Caco-2 (cell line): ENCODE results near the gene ZNF358. TPM values are rescaled to one million over a fixed set of nuclear protein-coding genes. Genes with fewer than 3 reads are reported as not detected.

ENCODE experiments used
- BruUV-seq: library from RNA; stranded (reverse); fragments of 400-500 nt; replicated peaks from 2 replicates; lab custom pipeline; 2021; lab: Mats Ljungman, UMichigan
- CTCF ChIA-PET: fragments of 300-600 bp; sonication (Branson Sonifier 250); formaldehyde crosslinking; loops from one replicate; lab custom pipeline; 2022; ENCODE audit warnings: antibody characterized with exemption; lab: Charles Lee
- POLR2A ChIA-PET: fragments of 300-600 bp; sonication (Branson Sonifier 250); formaldehyde crosslinking; loops from one replicate; lab custom pipeline; 2022; ENCODE audit warnings: antibody characterized with exemption; lab: Charles Lee
- DNase-seq, 2 experiments: peaks; one replicate each; pipeline versions ENCODE4 v3.0.0 to v3.0.0-alpha.2; 2020 to 2022
- H3K27me3 ChIP-seq: replicated peaks from 2 replicates; pipeline ENCODE4 v1.6.0; 2011; ENCODE audit warnings: low read length; ENCODE audit not compliant: control insufficient read depth, insufficient read depth
- H3K36me3 ChIP-seq: 2 replicates; pipeline ENCODE4 v1.5.1; 2011; ENCODE audit warnings: low read length; ENCODE audit not compliant: control insufficient read depth, insufficient read depth
- H3K4me1 ChIP-seq: fragments of 250-450 bp; sonication (Bioruptor Pico); 2 replicates; pipeline ENCODE4 v1.5.1; 2020; ENCODE audit warnings: mild to moderate bottlenecking
- H3K4me3 ChIP-seq: 2 replicates; pipeline ENCODE4 v1.5.1; 2011; ENCODE audit warnings: low read depth, mild to moderate bottlenecking, control low read depth, low read length
- H3K9me3 ChIP-seq: fragments of 250-450 bp; sonication (Bioruptor Pico); 2 replicates; pipeline ENCODE4 v1.5.1; 2020; ENCODE audit warnings: mild to moderate bottlenecking, moderate library complexity
- H3K27ac Mint-ChIP-seq: one replicate; pipeline ENCODE4 v1.8.0; 2022; ENCODE audit warnings: mixed read lengths; ENCODE audit not compliant: unreplicated experiment
- H3K27me3 Mint-ChIP-seq: one replicate; pipeline ENCODE4 v1.8.0; 2022; ENCODE audit warnings: mixed read lengths; ENCODE audit not compliant: insufficient read depth, unreplicated experiment
- H3K36me3 Mint-ChIP-seq: one replicate; pipeline ENCODE4 v1.8.0; 2022; ENCODE audit warnings: mild to moderate bottlenecking, mixed read lengths; ENCODE audit not compliant: insufficient read depth, unreplicated experiment
- H3K4me1 Mint-ChIP-seq: one replicate; pipeline ENCODE4 v1.8.0; 2022; ENCODE audit warnings: low read depth, mixed read lengths; ENCODE audit not compliant: unreplicated experiment
- H3K4me3 Mint-ChIP-seq: one replicate; pipeline ENCODE4 v1.8.0; 2022; ENCODE audit warnings: mild to moderate bottlenecking, moderate library complexity, mixed read lengths; ENCODE audit not compliant: unreplicated experiment
- H3K9me3 Mint-ChIP-seq: one replicate; pipeline ENCODE4 v1.8.0; 2022; ENCODE audit warnings: mixed read lengths; ENCODE audit not compliant: unreplicated experiment
- intact Hi-C: fragments of 100-400 bp; cut with micrococcal nuclease; formaldehyde crosslinking; loops from one replicate; pipeline ENCODE4 v1.10.0; 2022; ENCODE audit not compliant: unreplicated experiment
- total RNA-seq: library from RNA; stranded (reverse); gene quantifications from 2 replicates; pipeline ENCODE4 v1.2.3, GENCODE V29; 2022
- TF ChIP-seq, protein P1 (sequence below), 2 experiments: fragments of 200-600 bp in 1 of 2; IDR thresholded peaks; 1 replicate in 1 of 2; 2 replicates in 1 of 2; pipeline versions ENCODE4 v1.5.1 to v1.8.0; 2011 to 2022; ENCODE audit warnings: antibody characterized with exemption in 1 of 2, control low read depth in 1 of 2, inconsistent platforms in 1 of 2, low read depth in 1 of 2, low read length in 1 of 2, mild to moderate bottlenecking in 1 of 2, moderate library complexity in 1 of 2; ENCODE audit not compliant: insufficient read depth in 1 of 2, severe bottlenecking in 1 of 2, unreplicated experiment in 1 of 2

Gene ZNF358
- total RNA-seq, 1 experiment from 2014 or later = 29.4 TPM

- H3K27me3 Mint-ChIP-seq = no peaks in the 10 kb centered on the region
- Histone ChIP-seq H3K4me1 (peaks cover 5% of the 10 kb centered on the region; the same call in 1 of the 2 replicates), H3K9me3 (no peaks in the 10 kb centered on the region), H3K27me3 (no peaks in the 10 kb centered on the region), H3K4me3 (no peak overlapping the region), H3K36me3 (no peaks in the 10 kb centered on the region)
- no TSS peak for BruUV-seq
- TF ChIP-seq, protein P1, sequence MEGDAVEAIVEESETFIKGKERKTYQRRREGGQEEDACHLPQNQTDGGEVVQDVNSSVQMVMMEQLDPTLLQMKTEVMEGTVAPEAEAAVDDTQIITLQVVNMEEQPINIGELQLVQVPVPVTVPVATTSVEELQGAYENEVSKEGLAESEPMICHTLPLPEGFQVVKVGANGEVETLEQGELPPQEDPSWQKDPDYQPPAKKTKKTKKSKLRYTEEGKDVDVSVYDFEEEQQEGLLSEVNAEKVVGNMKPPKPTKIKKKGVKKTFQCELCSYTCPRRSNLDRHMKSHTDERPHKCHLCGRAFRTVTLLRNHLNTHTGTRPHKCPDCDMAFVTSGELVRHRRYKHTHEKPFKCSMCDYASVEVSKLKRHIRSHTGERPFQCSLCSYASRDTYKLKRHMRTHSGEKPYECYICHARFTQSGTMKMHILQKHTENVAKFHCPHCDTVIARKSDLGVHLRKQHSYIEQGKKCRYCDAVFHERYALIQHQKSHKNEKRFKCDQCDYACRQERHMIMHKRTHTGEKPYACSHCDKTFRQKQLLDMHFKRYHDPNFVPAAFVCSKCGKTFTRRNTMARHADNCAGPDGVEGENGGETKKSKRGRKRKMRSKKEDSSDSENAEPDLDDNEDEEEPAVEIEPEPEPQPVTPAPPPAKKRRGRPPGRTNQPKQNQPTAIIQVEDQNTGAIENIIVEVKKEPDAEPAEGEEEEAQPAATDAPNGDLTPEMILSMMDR (IDR thresholded peaks at IDR 0.05; ENCODE audit: insufficient read depth in 1 of 2, low read depth in 1 of 2, low read length in 1 of 2, severe bottlenecking in 1 of 2, unreplicated experiment in 1 of 2) = no peak
- peaks cover 5% of the 10 kb centered on the region for H3K4me1 Mint-ChIP-seq
- no peaks in the 10 kb centered on the region for H3K9me3 Mint-ChIP-seq
- no peak overlapping the region for H3K27ac Mint-ChIP-seq
- DNase-seq = peak in 1 of 2 experiments; percentile 62
- H3K36me3 Mint-ChIP-seq = peaks cover 27% of the 10 kb centered on the region
- intact Hi-C loops = no loop called here
- ChIA-PET POLR2A (no interaction called here), CTCF (no interaction called here)
- H3K4me3 Mint-ChIP-seq = no peak overlapping the region
Observed at GRCh38 chr19:7482584-7483439, 33.1 kb upstream of the ZNF358 start.

DNA sequence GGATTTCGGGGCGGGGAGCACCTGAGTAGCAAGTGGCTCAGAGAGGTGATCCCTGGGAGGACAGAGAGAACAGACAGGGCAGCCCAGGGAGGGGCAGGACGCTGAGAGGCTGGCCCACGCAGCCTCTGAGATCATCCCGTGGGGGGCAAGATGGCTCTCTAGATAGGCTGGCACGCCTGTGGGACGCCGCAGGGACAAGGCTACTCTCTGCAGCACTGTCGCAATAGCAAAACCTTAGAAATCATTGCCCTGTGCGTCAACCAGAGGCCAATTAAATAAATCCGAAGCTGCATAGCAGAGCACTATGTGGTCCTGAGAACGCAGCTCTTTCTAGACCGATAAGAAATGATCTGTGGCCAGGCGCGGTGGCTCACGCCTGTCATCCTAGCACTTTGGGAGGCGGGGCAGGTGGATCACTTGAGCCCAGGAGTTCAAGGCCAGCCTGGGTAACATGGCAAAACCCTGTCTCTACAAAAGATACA lies 32.1 kb upstream of the ZNF358 start:
- H3K4me3 ChIP-seq = no peak overlapping the region
- CTCF ChIA-PET = interaction anchor here (0.7 kb wide), 1 partner anchor 14 kb away, joined by 3 read pairs; a partner anchor contains a TSS
- H3K27me3 ChIP-seq = no peaks in the 10 kb centered on the region
- Mint-ChIP-seq H3K4me1 (peaks cover 5% of the 10 kb centered on the region), H3K27ac (no peak overlapping the region), H3K36me3 (peaks cover 20% of the 10 kb centered on the region), H3K9me3 (no peaks in the 10 kb centered on the region), H3K27me3 (no peaks in the 10 kb centered on the region), H3K4me3 (no peak overlapping the region)
- DNase-seq = no peak
- H3K9me3 ChIP-seq = no peaks in the 10 kb centered on the region
- intact Hi-C loops = no loop called here
- no peaks in the 10 kb centered on the region for H3K36me3 ChIP-seq
- peaks cover 5% of the 10 kb centered on the region; the same call in 1 of the 2 replicates for H3K4me1 ChIP-seq
- no TSS peak for BruUV-seq
- POLR2A ChIA-PET = no interaction called here
- TF ChIP-seq, protein P1 (IDR thresholded peaks at IDR 0.05; ENCODE audit: insufficient read depth in 1 of 2, low read depth in 1 of 2, low read length in 1 of 2, severe bottlenecking in 1 of 2, unreplicated experiment in 1 of 2) = no peak

DNA sequence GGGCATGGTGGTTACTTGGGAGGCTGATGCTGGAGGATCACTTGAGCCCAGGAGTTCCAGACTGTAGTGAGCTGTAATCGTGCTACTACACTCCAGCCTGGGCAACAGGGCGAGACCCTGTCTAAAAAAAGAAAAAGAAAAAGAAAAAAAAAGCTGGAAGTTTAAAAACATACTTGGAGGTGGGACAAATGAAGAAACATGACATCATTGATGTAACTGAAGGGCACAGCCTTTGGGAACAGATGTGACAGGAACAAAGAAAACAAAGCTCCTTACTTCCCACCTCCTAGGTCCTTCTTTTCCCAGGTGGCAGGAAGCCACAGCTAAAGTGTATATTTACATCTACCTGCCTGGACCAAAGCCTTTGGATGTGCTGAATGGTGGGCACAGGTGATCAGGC lies 29.0 kb upstream of the ZNF358 start:
- POLR2A ChIA-PET = no interaction called here
- Mint-ChIP-seq H3K9me3 (no peaks in the 10 kb centered on the region), H3K4me1 (peaks cover 7% of the 10 kb centered on the region), H3K27me3 (no peaks in the 10 kb centered on the region), H3K36me3 (peaks cover 16% of the 10 kb centered on the region), H3K27ac (no peak overlapping the region), H3K4me3 (no peak overlapping the region)
- Histone ChIP-seq H3K9me3 (no peaks in the 10 kb centered on the region), H3K27me3 (no peaks in the 10 kb centered on the region), H3K36me3 (no peaks in the 10 kb centered on the region), H3K4me3 (no peak overlapping the region), H3K4me1 (peaks cover 9% of the 10 kb centered on the region)
- CTCF ChIA-PET = no interaction called here
- TF ChIP-seq, protein P1 (IDR thresholded peaks at IDR 0.05; ENCODE audit: insufficient read depth in 1 of 2, low read depth in 1 of 2, low read length in 1 of 2, severe bottlenecking in 1 of 2, unreplicated experiment in 1 of 2) = no peak
- DNase-seq = no peak
- intact Hi-C loops = no loop called here
- no TSS peak for BruUV-seq
